Neuronal stem cell (in vitro differentiated cells): ENCODE data around the gene FMN1. TPM values are rescaled to one million over a fixed set of nuclear protein-coding genes. Genes with fewer than 3 reads are reported as not detected.

Experiments used
- small RNA-seq: library from polyadenylated mRNA; stranded (forward); fragments of <200 nt; extraction: miRNeasy Mini kit (QIAGEN cat#:217004); gene quantifications from one replicate; pipeline ENCODE3, GENCODE V24; 2013; ENCODE audit not compliant: insufficient read depth

The FMN1 gene

Small RNA genes within 50 kb of the gene (small RNA-seq; reads per million reads assigned to genes)
- gene RF00591, result not detected
